GM23338 (cell line): ENCODE data around the gene SHISA6. TPM values are rescaled to one million over a fixed set of nuclear protein-coding genes. Genes with fewer than 3 reads are reported as not detected.

ENCODE experiments used
- ATAC-seq: fragments of 200-7000 bp; cut with Tn5 transposase; 3 replicates; pipeline ENCODE4 v1.9.1; 2020
- DNase-seq: peaks from one replicate; pipeline ENCODE4 v3.0.0-alpha.2; 2015; ENCODE audit warnings: low spot score
- H2AFZ ChIP-seq: fragments of 200-600 bp; sonication (generic); 2 replicates; pipeline ENCODE4 v1.8.0; 2016; ENCODE audit warnings: antibody characterized with exemption, mild to moderate bottlenecking, moderate library complexity
- H3F3A ChIP-seq: fragments of 200-600 bp; sonication (generic); replicated peaks from 2 replicates; pipeline ENCODE4 v1.8.0; 2017; ENCODE audit warnings: antibody characterized with exemption, mixed run types, low read depth
- H3K27ac ChIP-seq: fragments of 200-600 bp; sonication (generic); 2 replicates; pipeline ENCODE4 v1.6.1; 2016; ENCODE audit warnings: low read depth
- H3K27me3 ChIP-seq: fragments of 200-600 bp; sonication (generic); 2 replicates; pipeline ENCODE4 v1.8.0; 2016; ENCODE audit warnings: mild to moderate bottlenecking, mixed run types, moderate library complexity; ENCODE audit not compliant: insufficient read depth
- H3K36me3 ChIP-seq: fragments of 200-600 bp; sonication (generic); 2 replicates; pipeline ENCODE4 v1.8.0; 2016; ENCODE audit warnings: mild to moderate bottlenecking; ENCODE audit not compliant: insufficient read depth
- H3K4me1 ChIP-seq: fragments of 200-600 bp; sonication (generic); 2 replicates; pipeline ENCODE4 v1.8.0; 2016; ENCODE audit warnings: mild to moderate bottlenecking, moderate library complexity; ENCODE audit not compliant: insufficient read depth
- H3K4me2 ChIP-seq: fragments of 200-600 bp; sonication (generic); 2 replicates; pipeline ENCODE4 v1.7.1; 2017; ENCODE audit warnings: mixed run types
- H3K4me3 ChIP-seq: fragments of 200-600 bp; sonication (generic); 2 replicates; pipeline ENCODE4 v1.6.1; 2016; ENCODE audit warnings: mixed run types
- H3K79me2 ChIP-seq: fragments of 200-600 bp; sonication (generic); replicated peaks from 2 replicates; pipeline ENCODE4 v1.8.0; 2017; ENCODE audit warnings: mild to moderate bottlenecking; ENCODE audit not compliant: insufficient read depth
- H3K9me2 ChIP-seq: fragments of 200-600 bp; sonication (generic); 2 replicates; pipeline ENCODE4 v1.8.0; 2017; ENCODE audit not compliant: insufficient read depth
- H4K20me1 ChIP-seq: fragments of 200-600 bp; sonication (generic); replicated peaks from 2 replicates; pipeline ENCODE4 v1.8.0; 2017; ENCODE audit warnings: mild to moderate bottlenecking; ENCODE audit not compliant: insufficient read depth
- H3K27ac Mint-ChIP-seq: 2 replicates; pipeline ENCODE4 v1.8.0; 2020; ENCODE audit warnings: inconsistent platforms, mild to moderate bottlenecking, moderate library complexity, mixed read lengths
- H3K27me3 Mint-ChIP-seq: 3 replicates; pipeline ENCODE4 v1.8.0; 2022; ENCODE audit warnings: low read depth, mild to moderate bottlenecking, moderate library complexity, mixed read lengths, inconsistent platforms; ENCODE audit not compliant: insufficient read depth, poor library complexity
- H3K36me3 Mint-ChIP-seq: 3 replicates; pipeline ENCODE4 v1.8.0; 2021; ENCODE audit warnings: low read depth, mild to moderate bottlenecking, inconsistent platforms, moderate library complexity, mixed read lengths
- H3K4me1 Mint-ChIP-seq: 3 replicates; pipeline ENCODE4 v1.8.0; 2020; ENCODE audit warnings: mild to moderate bottlenecking, inconsistent platforms, mixed read lengths
- H3K4me3 Mint-ChIP-seq: 3 replicates; pipeline ENCODE4 v1.8.0; 2021; ENCODE audit warnings: moderate library complexity, mild to moderate bottlenecking, inconsistent platforms, mixed read lengths
- H3K9me3 Mint-ChIP-seq: 3 replicates; pipeline ENCODE4 v1.8.0; 2020; ENCODE audit warnings: moderate library complexity, mild to moderate bottlenecking, inconsistent platforms, mixed read lengths
- CREB1 ChIP-seq: fragments of 250-450 bp; sonication (Bioruptor Pico); IDR thresholded peaks from 2 replicates; pipeline ENCODE4 v1.5.0; 2020; ENCODE audit warnings: low read depth, mild to moderate bottlenecking, moderate library complexity
- CTCF ChIP-seq, 2 experiments: fragments of 200-600 bp in 1 of 2; sonication (generic) in 1 of 2; conservative IDR thresholded peaks; 2 replicates each; pipeline versions ENCODE4 v1.5.1 to v1.6.1; 2016 to 2017; ENCODE audit warnings: antibody characterized with exemption in 2 of 2, low read depth in 2 of 2, mild to moderate bottlenecking in 2 of 2, moderate library complexity in 1 of 2
- EZH2 ChIP-seq: fragments of 200-600 bp; sonication (generic); IDR thresholded peaks from one replicate; pipeline ENCODE4 v1.8.0; 2017; ENCODE audit warnings: antibody characterized with exemption, mild to moderate bottlenecking, low read depth; ENCODE audit not compliant: unreplicated experiment
- EZH2phosphoT487 ChIP-seq: fragments of 200-600 bp; sonication (generic); IDR thresholded peaks from one replicate; pipeline ENCODE4 v1.8.1; 2018; ENCODE audit warnings: antibody characterized with exemption; ENCODE audit not compliant: unreplicated experiment
- JUNB ChIP-seq: IDR thresholded peaks from one replicate; pipeline ENCODE4 v1.6.1; 2016; ENCODE audit warnings: antibody characterized with exemption; ENCODE audit not compliant: unreplicated experiment
- NANOG ChIP-seq: IDR thresholded peaks from 2 replicates; pipeline ENCODE4 v1.6.1; 2016; ENCODE audit warnings: antibody characterized with exemption, borderline replicate concordance
- POLR2AphosphoS5 ChIP-seq: IDR thresholded peaks from 2 replicates; pipeline ENCODE4 v1.6.1; 2016; ENCODE audit warnings: antibody characterized with exemption, low read depth
- STAT1 ChIP-seq: IDR thresholded peaks from one replicate; pipeline ENCODE4 v1.6.1; 2016; ENCODE audit warnings: antibody characterized with exemption; ENCODE audit not compliant: unreplicated experiment
- ZNF114 ChIP-seq: fragments of 250-450 bp; sonication (Bioruptor Pico); IDR thresholded peaks from 2 replicates; pipeline ENCODE4 v1.5.0; 2020; ENCODE audit warnings: mild to moderate bottlenecking, moderate library complexity
- ZNF331 ChIP-seq: fragments of 250-450 bp; sonication (Bioruptor Pico); IDR thresholded peaks from 2 replicates; pipeline ENCODE4 v1.5.0; 2020; ENCODE audit warnings: low read depth, mild to moderate bottlenecking, moderate library complexity
- polyA plus RNA-seq: library from polyadenylated mRNA; unstranded; fragments of >200 nt; fragmentation: Nextera tagmentation; extraction: Ambion mirVana; gene quantifications from 2 replicates; pipeline ENCODE4 v1.2.1, GENCODE V29; 2016
- total RNA-seq: library from RNA; depleted of rRNA; stranded (reverse); fragments of >200 nt; shearing (Covaris generic); gene quantifications from 2 replicates; pipeline ENCODE4 v1.2.3, GENCODE V29; 2014
- TF ChIP-seq, protein P1 (sequence below): IDR thresholded peaks from one replicate; pipeline ENCODE4 v1.6.1; 2018; ENCODE audit warnings: antibody characterized with exemption; ENCODE audit not compliant: unreplicated experiment
- TF ChIP-seq, protein P2 (sequence below): fragments of 250-450 bp; sonication (Bioruptor Pico); IDR thresholded peaks from 2 replicates; pipeline ENCODE4 v1.5.0; 2020; ENCODE audit warnings: mild to moderate bottlenecking, moderate library complexity
- TF ChIP-seq, protein P3 (sequence below): IDR thresholded peaks from 2 replicates; pipeline ENCODE4 v1.6.1; 2016; ENCODE audit warnings: antibody characterized with exemption

Gene SHISA6
- total and polyA plus RNA-seq, 2 experiments from 2014 or later: 0.52 TPM; not detected in 1

- Mint-ChIP-seq H3K4me3 (no peak overlapping the region), H3K27ac (no peak overlapping the region), H3K9me3 (peaks cover 25% of the 10 kb centered on the region; the same call in 2 of the 3 replicates), H3K4me1 (no peaks in the 10 kb centered on the region), H3K36me3 (peaks cover 28% of the 10 kb centered on the region), H3K27me3 (peaks cover 8% of the 10 kb centered on the region)
- H3K9me2 ChIP-seq: no peaks in the 10 kb centered on the region
- no peaks in the 10 kb centered on the region for H3K36me3 ChIP-seq
- no peak for DNase-seq
- no peak overlapping the region for H2AFZ ChIP-seq
- TF ChIP-seq EZH2phosphoT487 (no peak), NANOG (no peak), CREB1 (CRISPR knock-in tag) (no peak), ZNF114 (no peak), ZNF331 (CRISPR knock-in tag) (no peak), STAT1 (no peak), POLR2AphosphoS5 (no peak), CTCF (conservative IDR thresholded peaks at IDR 0.05; ENCODE audit: low read depth in 2 of 2) (no peak), JUNB (no peak), EZH2 (no peak)
- TF ChIP-seq, protein P1, sequence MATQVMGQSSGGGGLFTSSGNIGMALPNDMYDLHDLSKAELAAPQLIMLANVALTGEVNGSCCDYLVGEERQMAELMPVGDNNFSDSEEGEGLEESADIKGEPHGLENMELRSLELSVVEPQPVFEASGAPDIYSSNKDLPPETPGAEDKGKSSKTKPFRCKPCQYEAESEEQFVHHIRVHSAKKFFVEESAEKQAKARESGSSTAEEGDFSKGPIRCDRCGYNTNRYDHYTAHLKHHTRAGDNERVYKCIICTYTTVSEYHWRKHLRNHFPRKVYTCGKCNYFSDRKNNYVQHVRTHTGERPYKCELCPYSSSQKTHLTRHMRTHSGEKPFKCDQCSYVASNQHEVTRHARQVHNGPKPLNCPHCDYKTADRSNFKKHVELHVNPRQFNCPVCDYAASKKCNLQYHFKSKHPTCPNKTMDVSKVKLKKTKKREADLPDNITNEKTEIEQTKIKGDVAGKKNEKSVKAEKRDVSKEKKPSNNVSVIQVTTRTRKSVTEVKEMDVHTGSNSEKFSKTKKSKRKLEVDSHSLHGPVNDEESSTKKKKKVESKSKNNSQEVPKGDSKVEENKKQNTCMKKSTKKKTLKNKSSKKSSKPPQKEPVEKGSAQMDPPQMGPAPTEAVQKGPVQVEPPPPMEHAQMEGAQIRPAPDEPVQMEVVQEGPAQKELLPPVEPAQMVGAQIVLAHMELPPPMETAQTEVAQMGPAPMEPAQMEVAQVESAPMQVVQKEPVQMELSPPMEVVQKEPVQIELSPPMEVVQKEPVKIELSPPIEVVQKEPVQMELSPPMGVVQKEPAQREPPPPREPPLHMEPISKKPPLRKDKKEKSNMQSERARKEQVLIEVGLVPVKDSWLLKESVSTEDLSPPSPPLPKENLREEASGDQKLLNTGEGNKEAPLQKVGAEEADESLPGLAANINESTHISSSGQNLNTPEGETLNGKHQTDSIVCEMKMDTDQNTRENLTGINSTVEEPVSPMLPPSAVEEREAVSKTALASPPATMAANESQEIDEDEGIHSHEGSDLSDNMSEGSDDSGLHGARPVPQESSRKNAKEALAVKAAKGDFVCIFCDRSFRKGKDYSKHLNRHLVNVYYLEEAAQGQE: no peak
- TF ChIP-seq, protein P2, sequence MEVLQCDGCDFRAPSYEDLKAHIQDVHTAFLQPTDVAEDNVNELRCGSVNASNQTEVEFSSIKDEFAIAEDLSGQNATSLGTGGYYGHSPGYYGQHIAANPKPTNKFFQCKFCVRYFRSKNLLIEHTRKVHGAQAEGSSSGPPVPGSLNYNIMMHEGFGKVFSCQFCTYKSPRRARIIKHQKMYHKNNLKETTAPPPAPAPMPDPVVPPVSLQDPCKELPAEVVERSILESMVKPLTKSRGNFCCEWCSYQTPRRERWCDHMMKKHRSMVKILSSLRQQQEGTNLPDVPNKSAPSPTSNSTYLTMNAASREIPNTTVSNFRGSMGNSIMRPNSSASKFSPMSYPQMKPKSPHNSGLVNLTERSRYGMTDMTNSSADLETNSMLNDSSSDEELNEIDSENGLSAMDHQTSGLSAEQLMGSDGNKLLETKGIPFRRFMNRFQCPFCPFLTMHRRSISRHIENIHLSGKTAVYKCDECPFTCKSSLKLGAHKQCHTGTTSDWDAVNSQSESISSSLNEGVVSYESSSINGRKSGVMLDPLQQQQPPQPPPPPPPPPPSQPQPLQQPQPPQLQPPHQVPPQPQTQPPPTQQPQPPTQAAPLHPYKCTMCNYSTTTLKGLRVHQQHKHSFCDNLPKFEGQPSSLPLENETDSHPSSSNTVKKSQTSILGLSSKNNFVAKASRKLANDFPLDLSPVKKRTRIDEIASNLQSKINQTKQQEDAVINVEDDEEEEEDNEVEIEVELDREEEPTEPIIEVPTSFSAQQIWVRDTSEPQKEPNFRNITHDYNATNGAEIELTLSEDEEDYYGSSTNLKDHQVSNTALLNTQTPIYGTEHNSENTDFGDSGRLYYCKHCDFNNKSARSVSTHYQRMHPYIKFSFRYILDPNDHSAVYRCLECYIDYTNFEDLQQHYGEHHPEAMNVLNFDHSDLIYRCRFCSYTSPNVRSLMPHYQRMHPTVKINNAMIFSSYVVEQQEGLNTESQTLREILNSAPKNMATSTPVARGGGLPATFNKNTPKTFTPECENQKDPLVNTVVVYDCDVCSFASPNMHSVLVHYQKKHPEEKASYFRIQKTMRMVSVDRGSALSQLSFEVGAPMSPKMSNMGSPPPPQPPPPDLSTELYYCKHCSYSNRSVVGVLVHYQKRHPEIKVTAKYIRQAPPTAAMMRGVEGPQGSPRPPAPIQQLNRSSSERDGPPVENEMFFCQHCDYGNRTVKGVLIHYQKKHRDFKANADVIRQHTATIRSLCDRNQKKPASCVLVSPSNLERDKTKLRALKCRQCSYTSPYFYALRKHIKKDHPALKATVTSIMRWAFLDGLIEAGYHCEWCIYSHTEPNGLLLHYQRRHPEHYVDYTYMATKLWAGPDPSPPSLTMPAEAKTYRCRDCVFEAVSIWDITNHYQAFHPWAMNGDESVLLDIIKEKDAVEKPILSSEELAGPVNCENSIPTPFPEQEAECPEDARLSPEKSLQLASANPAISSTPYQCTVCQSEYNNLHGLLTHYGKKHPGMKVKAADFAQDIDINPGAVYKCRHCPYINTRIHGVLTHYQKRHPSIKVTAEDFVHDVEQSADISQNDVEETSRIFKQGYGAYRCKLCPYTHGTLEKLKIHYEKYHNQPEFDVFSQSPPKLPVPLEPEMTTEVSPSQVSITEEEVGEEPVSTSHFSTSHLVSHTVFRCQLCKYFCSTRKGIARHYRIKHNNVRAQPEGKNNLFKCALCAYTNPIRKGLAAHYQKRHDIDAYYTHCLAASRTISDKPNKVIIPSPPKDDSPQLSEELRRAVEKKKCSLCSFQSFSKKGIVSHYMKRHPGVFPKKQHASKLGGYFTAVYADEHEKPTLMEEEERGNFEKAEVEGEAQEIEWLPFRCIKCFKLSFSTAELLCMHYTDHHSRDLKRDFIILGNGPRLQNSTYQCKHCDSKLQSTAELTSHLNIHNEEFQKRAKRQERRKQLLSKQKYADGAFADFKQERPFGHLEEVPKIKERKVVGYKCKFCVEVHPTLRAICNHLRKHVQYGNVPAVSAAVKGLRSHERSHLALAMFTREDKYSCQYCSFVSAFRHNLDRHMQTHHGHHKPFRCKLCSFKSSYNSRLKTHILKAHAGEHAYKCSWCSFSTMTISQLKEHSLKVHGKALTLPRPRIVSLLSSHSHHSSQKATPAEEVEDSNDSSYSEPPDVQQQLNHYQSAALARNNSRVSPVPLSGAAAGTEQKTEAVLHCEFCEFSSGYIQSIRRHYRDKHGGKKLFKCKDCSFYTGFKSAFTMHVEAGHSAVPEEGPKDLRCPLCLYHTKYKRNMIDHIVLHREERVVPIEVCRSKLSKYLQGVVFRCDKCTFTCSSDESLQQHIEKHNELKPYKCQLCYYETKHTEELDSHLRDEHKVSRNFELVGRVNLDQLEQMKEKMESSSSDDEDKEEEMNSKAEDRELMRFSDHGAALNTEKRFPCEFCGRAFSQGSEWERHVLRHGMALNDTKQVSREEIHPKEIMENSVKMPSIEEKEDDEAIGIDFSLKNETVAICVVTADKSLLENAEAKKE (CRISPR knock-in tag): no peak
- TF ChIP-seq, protein P3, sequence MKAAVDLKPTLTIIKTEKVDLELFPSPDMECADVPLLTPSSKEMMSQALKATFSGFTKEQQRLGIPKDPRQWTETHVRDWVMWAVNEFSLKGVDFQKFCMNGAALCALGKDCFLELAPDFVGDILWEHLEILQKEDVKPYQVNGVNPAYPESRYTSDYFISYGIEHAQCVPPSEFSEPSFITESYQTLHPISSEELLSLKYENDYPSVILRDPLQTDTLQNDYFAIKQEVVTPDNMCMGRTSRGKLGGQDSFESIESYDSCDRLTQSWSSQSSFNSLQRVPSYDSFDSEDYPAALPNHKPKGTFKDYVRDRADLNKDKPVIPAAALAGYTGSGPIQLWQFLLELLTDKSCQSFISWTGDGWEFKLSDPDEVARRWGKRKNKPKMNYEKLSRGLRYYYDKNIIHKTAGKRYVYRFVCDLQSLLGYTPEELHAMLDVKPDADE: no peak
- H3F3A ChIP-seq: no peaks in the 10 kb centered on the region
- H3K79me2 ChIP-seq: no peaks in the 10 kb centered on the region
- H4K20me1 ChIP-seq: no peaks in the 10 kb centered on the region
- no peaks in the 10 kb centered on the region for H3K27me3 ChIP-seq
- H3K27ac ChIP-seq: no peak overlapping the region
- ATAC-seq: no peak
- no peak overlapping the region for H3K4me3 ChIP-seq
- H3K4me2 ChIP-seq: no peak overlapping the region
- no peaks in the 10 kb centered on the region for H3K4me1 ChIP-seq
Observed at GRCh38 chr17:11272191-11272590, 31.2 kb downstream of the SHISA6 start.
